MV-4-11 (cell line): Measurements from ENCODE around the gene ANKRD36B.
"Not testable (repeated sequence)": the region's sequence is repeated elsewhere in the genome, so short reads cannot be mapped to it uniquely, and the experiment has no call there.

Source experiments
- DNase-seq: peaks from one replicate; lab custom pipeline; 2025; lab: John Stamatoyannopoulos, UW

ANKRD36B gene

GRCh38 chr2:97589598-97590510, at the start of gene ANKRD36B:
TSS of gene ANKRD36B (minus strand) at chr2:97589877. CDS start at chr2:97589685, 192 bp downstream.
- DNase-seq = not testable (repeated sequence)

GRCh38 chr2:97626049-97626430, 36.4 kb upstream of the ANKRD36B start:
- not testable (repeated sequence) for DNase-seq

- DNase-seq = not testable (repeated sequence)
Observed at GRCh38 chr2:97625354-97626048, 35.8 kb upstream of the ANKRD36B start.

GRCh38 chr2:97622976-97623375, 33.3 kb upstream of the ANKRD36B start:
- not testable (repeated sequence) for DNase-seq

- not testable (repeated sequence) for DNase-seq
Observed at GRCh38 chr2:97620492-97620891, 30.8 kb upstream of the ANKRD36B start.

GRCh38 chr2:97618939-97619827, 29.5 kb upstream of the ANKRD36B start:
- DNase-seq = peak; percentile 38

GRCh38 chr2:97617911-97618310, 28.2 kb upstream of the ANKRD36B start:
- DNase-seq = no peak

- not testable (repeated sequence) for DNase-seq
Observed at GRCh38 chr2:97615746-97616145, 26.1 kb upstream of the ANKRD36B start.

- DNase-seq = not testable (repeated sequence)
Observed at GRCh38 chr2:97611895-97612294, 22.2 kb upstream of the ANKRD36B start.

- DNase-seq = not testable (repeated sequence)
Observed at GRCh38 chr2:97608745-97609144, 19.1 kb upstream of the ANKRD36B start.

GRCh38 chr2:97605524-97606339, 16.1 kb upstream of the ANKRD36B start:
- DNase-seq = not testable (repeated sequence)

GRCh38 chr2:97605109-97605508, 15.4 kb upstream of the ANKRD36B start:
- not testable (repeated sequence) for DNase-seq

- not testable (repeated sequence) for DNase-seq
Observed at GRCh38 chr2:97601537-97601936, 11.9 kb upstream of the ANKRD36B start.

GRCh38 chr2:97596180-97596579, 6.5 kb upstream of the ANKRD36B start:
- not testable (repeated sequence) for DNase-seq

- not testable (repeated sequence) for DNase-seq
Observed at GRCh38 chr2:97593520-97593919, 3.8 kb upstream of the ANKRD36B start.

GRCh38 chr2:97590515-97591394, 1.1 kb upstream of the ANKRD36B start:
- not testable (repeated sequence) for DNase-seq

GRCh38 chr2:97589257-97589597, 450 bp downstream of the ANKRD36B start:
- not testable (repeated sequence) for DNase-seq

- DNase-seq = not testable (repeated sequence)
Observed at GRCh38 chr2:97565674-97566073, 24.0 kb downstream of the ANKRD36B start.

- DNase-seq = not testable (repeated sequence)
Observed at GRCh38 chr2:97552406-97552805, 37.3 kb downstream of the ANKRD36B start.

GRCh38 chr2:97550498-97550897, 39.2 kb downstream of the ANKRD36B start:
- DNase-seq = not testable (repeated sequence)
